Neural cell (in vitro differentiated cells): ENCODE results near the gene RALB. TPM values are rescaled to one million over a fixed set of nuclear protein-coding genes. Genes with fewer than 3 reads are reported as not detected.

Experiments used
- H2AFZ ChIP-seq: fragments of 200-600, 300-800 bp; sonication (generic), shearing (Covaris generic); 2 replicates; pipeline ENCODE4 v1.6.0; 2014; ENCODE audit warnings: low read depth, mild to moderate bottlenecking, antibody characterized with exemption, low read length, moderate library complexity
- H3F3A ChIP-seq: fragments of 200-600 bp; shearing (Covaris generic); 2 replicates; pipeline ENCODE4 v1.6.1; 2016; ENCODE audit warnings: mild to moderate bottlenecking, moderate library complexity, mixed read lengths, antibody characterized with exemption, low read length; ENCODE audit not compliant: insufficient read depth, poor library complexity, severe bottlenecking
- H3K27ac ChIP-seq: fragments of 200-600, 300-800 bp; sonication (generic), shearing (Covaris generic); 2 replicates; pipeline ENCODE4 v1.5.1; 2014; ENCODE audit warnings: mild to moderate bottlenecking, low read length, moderate library complexity
- H3K27me3 ChIP-seq: fragments of 300-800, 200-600 bp; sonication (generic), shearing (Covaris generic); 2 replicates; pipeline ENCODE4 v1.6.0; 2014; ENCODE audit warnings: mild to moderate bottlenecking, low read depth, low read length, moderate library complexity; ENCODE audit not compliant: insufficient read depth
- H3K36me3 ChIP-seq: fragments of 300-800, 200-600 bp; sonication (generic), shearing (Covaris generic); 2 replicates; pipeline ENCODE4 v1.5.1; 2014; ENCODE audit warnings: mild to moderate bottlenecking, antibody characterized with exemption, low read length, moderate library complexity; ENCODE audit not compliant: insufficient read depth
- H3K4me2 ChIP-seq: fragments of 300-800, 200-600 bp; sonication (generic), shearing (Covaris generic); 2 replicates; pipeline ENCODE4 v1.6.0; 2014; ENCODE audit warnings: mild to moderate bottlenecking, low read length
- H3K4me3 ChIP-seq: fragments of 300-800, 200-600 bp; sonication (generic), shearing (Covaris generic); 2 replicates; pipeline ENCODE4 v1.5.1; 2014; ENCODE audit warnings: mild to moderate bottlenecking, low read length, moderate library complexity
- H3K79me2 ChIP-seq: fragments of 200-600 bp; shearing (Covaris generic); replicated peaks from 2 replicates; pipeline ENCODE4 v1.6.0; 2014; ENCODE audit warnings: mild to moderate bottlenecking, low read length, moderate library complexity; ENCODE audit not compliant: insufficient read depth
- H3K9ac ChIP-seq: fragments of 300-800, 200-600 bp; sonication (generic), shearing (Covaris generic); 2 replicates; pipeline ENCODE4 v1.6.1; 2016; ENCODE audit warnings: mild to moderate bottlenecking, low read length, mixed read lengths
- H3K9me2 ChIP-seq: fragments of 200-600 bp; shearing (Covaris generic); 2 replicates; pipeline ENCODE4 v1.6.1; 2016; ENCODE audit warnings: mild to moderate bottlenecking, low read length, mixed read lengths; ENCODE audit not compliant: insufficient read depth
- H3K9me3 ChIP-seq: fragments of 200-600, 300-800 bp; sonication (generic), shearing (Covaris generic); 2 replicates; pipeline ENCODE4 v1.6.1; 2016; ENCODE audit warnings: mild to moderate bottlenecking, mixed run types, low read length, moderate library complexity, mixed read lengths
- H4K20me1 ChIP-seq: fragments of 200-600 bp; shearing (Covaris generic); 2 replicates; pipeline ENCODE4 v1.6.1; 2016; ENCODE audit warnings: mild to moderate bottlenecking, mixed run types; ENCODE audit not compliant: insufficient read depth
- CTCF ChIP-seq: fragments of 450-650 bp; IDR thresholded peaks from 2 replicates; pipeline ENCODE4 v1.5.1; 2014; ENCODE audit warnings: antibody characterized with exemption, mild to moderate bottlenecking, moderate library complexity; ENCODE audit not compliant: poor library complexity, severe bottlenecking
- EP300 ChIP-seq: fragments of 450-650 bp; conservative IDR thresholded peaks from 2 replicates; pipeline ENCODE4 v1.6.1; 2014; ENCODE audit warnings: antibody characterized with exemption, mild to moderate bottlenecking, moderate library complexity; ENCODE audit not compliant: poor library complexity, severe bottlenecking
- EZH2 ChIP-seq: fragments of 200-600, 300-800 bp; shearing (Covaris generic), sonication (generic); IDR thresholded peaks from 2 replicates; pipeline ENCODE4 v1.6.1; 2014; ENCODE audit warnings: antibody characterized with exemption, low read length, borderline replicate concordance, mild to moderate bottlenecking; ENCODE audit not compliant: insufficient read depth, poor library complexity, severe bottlenecking
- MXI1 ChIP-seq: fragments of 450-650 bp; conservative IDR thresholded peaks from 2 replicates; pipeline ENCODE4 v1.6.1; 2014; ENCODE audit warnings: antibody characterized with exemption, mild to moderate bottlenecking; ENCODE audit not compliant: poor library complexity, severe bottlenecking
- POLR2AphosphoS5 ChIP-seq: IDR thresholded peaks from 2 replicates; pipeline ENCODE4 v1.6.1; 2012
- RAD21 ChIP-seq: fragments of 450-650 bp; conservative IDR thresholded peaks from 2 replicates; pipeline ENCODE4 v1.6.1; 2014; ENCODE audit warnings: antibody characterized with exemption, mild to moderate bottlenecking, moderate library complexity
- REST ChIP-seq: IDR thresholded peaks from 2 replicates; pipeline ENCODE4 v1.6.1; 2012; ENCODE audit warnings: borderline replicate concordance
- SMC3 ChIP-seq: fragments of 450-650 bp; conservative IDR thresholded peaks from 2 replicates; pipeline ENCODE4 v1.6.1; 2014; ENCODE audit warnings: antibody characterized with exemption, mild to moderate bottlenecking, moderate library complexity; ENCODE audit not compliant: poor library complexity
- TAF1 ChIP-seq: IDR thresholded peaks from 2 replicates; pipeline ENCODE4 v1.6.1; 2012; ENCODE audit warnings: low read depth
- polyA plus RNA-seq: library from polyadenylated mRNA; depleted of rRNA; stranded (reverse); fragments of >200 nt; gene quantifications from 2 replicates; pipeline ENCODE4 v1.2.3, GENCODE V29; 2014

RALB gene
- polyA plus RNA-seq, 1 donor from 2014 or later = 50.6 TPM

GRCh38 chr2:120247851-120248250, 4.8 kb upstream of the RALB start:
- H3K9me3 ChIP-seq = no peaks in the 10 kb centered on the region
- no peaks in the 10 kb centered on the region for H4K20me1 ChIP-seq
- no peak overlapping the region for H3K9ac ChIP-seq
- no peaks in the 10 kb centered on the region for H3K9me2 ChIP-seq
- no peak overlapping the region for H3K4me3 ChIP-seq
- TF ChIP-seq CTCF (no peak), SMC3 (no peak), EZH2 (no peak), MXI1 (no peak), TAF1 (no peak), EP300 (no peak), RAD21 (no peak), POLR2AphosphoS5 (no peak), REST (no peak)
- no peaks in the 10 kb centered on the region for H3F3A ChIP-seq
- H3K27ac ChIP-seq = no peak overlapping the region
- no peaks in the 10 kb centered on the region for H3K79me2 ChIP-seq
- H3K4me2 ChIP-seq = no peak overlapping the region
- no peaks in the 10 kb centered on the region for H3K36me3 ChIP-seq
- H3K27me3 ChIP-seq = no peaks in the 10 kb centered on the region
- H2AFZ ChIP-seq = no peak overlapping the region

- Histone ChIP-seq H3K4me2 (no peak overlapping the region), H3K9me3 (no peaks in the 10 kb centered on the region), H3K9ac (no peak overlapping the region), H3K9me2 (no peaks in the 10 kb centered on the region), H3K4me3 (no peak overlapping the region), H3K36me3 (no peaks in the 10 kb centered on the region), H2AFZ (no peak overlapping the region), H3K79me2 (peaks cover 16% of the 10 kb centered on the region), H3F3A (no peaks in the 10 kb centered on the region), H4K20me1 (no peaks in the 10 kb centered on the region), H3K27me3 (no peaks in the 10 kb centered on the region), H3K27ac (no peak overlapping the region)
- TF ChIP-seq EP300 = no peak
- no peak for TF ChIP-seq REST
- TF ChIP-seq TAF1 = no peak
- no peak for TF ChIP-seq RAD21
- no peak for TF ChIP-seq EZH2
- no peak for TF ChIP-seq MXI1
- no peak for TF ChIP-seq CTCF
- TF ChIP-seq SMC3 = no peak
- TF ChIP-seq POLR2AphosphoS5 = no peak
These were observed 2.0 kb upstream of the RALB start for GRCh38 chr2:120250640-120251039.
